ENCODE measurements around the gene C1QTNF6.

Gene C1QTNF6

GRCh38 chr22:37223965-37224551 lies 36.0 kb upstream of the C1QTNF6 start:
- DNase-seq = peak; percentile 80

GRCh38 chr22:37222440-37222971 lies 34.5 kb upstream of the C1QTNF6 start:
- peak; percentile 76 for DNase-seq

DNA sequence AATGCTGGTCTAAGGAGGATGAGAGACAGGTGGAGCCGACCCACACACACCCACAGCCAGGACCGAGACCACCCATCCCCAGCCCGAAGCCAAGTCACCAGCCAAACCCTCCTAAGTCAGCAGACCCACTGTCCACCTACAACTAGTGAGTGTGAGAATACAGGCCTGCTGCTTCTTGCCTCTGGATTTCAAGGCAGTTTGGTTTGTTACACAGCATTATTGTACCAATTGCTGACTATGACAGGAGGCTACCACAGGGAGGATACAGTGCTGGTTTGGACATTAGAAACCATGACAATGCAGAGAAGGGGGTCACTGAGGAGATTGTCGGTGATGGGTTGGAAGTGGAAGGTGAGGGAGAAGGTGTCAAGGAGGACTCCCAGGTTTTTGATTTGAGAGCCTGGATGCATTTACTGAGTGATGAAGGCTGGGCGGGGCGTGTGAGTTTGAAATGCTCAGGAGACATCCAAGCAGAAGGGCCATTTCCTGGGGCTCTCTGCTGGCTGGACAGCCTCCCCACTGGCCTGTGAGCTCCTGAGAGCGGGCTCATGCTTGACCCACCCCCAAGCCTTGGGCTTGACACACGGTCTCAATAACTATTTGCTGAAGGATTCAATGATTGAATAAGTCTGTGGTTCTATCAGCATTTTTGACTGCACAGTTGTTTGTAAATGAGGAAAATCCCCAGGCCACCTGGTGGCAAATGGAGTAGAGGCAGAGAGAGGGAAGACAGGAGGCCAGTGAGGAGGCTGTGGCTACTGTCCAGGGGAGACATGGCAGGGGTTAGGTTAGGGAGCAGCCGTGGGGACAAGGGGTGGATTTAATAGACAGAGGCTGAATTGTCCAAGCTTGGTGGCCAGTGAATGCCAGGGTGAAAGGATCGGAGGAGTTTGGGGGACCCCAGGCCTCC lies 33.6 kb upstream of the C1QTNF6 start:
- no peak for DNase-seq

DNA sequence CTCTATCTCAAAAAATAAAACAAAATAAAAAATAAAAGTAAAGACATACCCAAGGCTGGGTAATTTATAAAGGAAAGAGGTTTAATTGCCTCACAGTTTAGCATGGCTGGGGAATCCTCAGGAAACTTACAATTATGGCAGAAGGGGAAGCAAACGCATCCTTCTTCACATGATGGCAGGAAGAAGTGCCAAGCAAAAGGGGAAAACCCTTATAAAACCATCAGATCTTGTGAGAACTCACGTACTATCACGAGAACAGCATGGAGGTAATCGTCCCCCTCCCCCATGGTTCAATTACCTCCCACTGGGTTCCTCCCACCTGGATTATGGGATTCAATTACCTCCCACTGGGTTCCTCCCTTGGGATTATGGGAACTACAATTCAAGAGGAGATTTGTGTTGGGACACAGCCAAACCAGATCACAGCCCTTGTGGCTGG lies 32.5 kb upstream of the C1QTNF6 start:
- DNase-seq = no peak

DNA sequence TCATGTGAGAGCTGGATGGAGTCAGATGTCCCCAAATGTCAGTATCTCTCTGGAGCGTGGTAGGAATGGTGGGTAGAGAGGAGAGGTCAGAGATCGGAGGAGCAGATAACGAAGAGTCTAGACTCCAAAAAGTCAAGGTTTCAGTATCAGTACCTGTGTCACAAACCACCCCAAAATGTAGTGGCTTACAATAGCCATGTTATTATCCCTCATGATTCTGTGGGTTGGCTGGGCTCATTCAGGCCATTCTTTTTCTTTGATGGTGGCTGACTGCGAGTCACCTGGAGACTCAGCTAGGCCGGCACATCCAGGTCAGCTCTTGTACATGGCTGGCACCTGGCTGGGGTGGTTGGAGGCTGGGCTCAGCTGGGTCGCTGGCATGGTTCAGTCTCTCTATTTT lies 31.5 kb upstream of the C1QTNF6 start:
- DNase-seq = no peak

DNA sequence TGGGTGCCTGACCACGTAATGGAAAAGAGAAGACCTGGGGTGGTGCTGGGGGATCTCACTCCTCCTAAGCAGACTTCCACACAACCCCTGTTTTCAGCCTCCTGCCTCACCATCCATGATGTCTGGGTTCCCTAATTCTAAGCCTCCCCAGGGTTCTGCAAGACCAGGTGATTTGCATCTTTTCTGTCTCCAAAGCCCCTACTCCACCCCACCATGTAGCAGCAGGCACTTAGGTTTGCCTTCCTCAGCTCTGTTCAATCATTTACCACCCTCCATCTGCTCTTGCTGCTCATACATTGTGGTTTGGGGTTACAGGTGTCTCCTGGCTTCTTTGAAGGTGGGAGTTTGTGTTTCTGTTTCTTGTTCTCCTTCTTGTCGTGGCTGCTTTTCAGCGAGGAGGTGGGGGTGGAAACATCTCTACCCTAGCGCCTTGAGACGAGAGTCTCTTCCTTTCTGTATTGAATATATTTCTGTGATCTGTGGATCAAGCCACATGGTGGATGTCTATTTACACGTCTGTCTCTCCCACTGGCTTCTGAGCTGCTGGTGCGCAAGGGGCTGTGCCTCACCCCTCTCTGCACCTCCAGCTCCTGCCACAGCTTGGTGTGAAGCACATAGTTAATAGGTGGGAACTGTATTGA lies 30.8 kb upstream of the C1QTNF6 start:
- peak; percentile 80 for DNase-seq

- no peak for DNase-seq
Observed at GRCh38 chr22:37218399-37218770, 30.3 kb upstream of the C1QTNF6 start.

DNA sequence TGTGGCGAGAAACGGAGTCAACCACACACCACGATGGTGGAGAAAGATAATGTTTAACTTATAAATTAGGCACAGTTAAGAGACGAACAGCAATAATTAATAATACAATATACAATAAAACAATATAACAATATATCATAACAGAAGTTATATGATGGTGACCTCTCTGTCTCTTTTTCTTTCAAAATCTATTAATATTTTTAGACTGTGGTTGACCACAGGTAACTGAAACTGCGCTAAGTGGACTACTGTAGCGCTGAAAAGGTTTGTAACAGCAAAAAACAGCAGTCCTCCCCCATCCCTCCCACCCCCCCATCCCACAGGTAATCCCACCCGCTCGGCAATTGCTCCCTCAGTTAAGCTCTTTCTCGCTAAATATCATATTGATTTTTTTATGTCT lies 27.8 kb upstream of the C1QTNF6 start:
- DNase-seq = no peak

DNA sequence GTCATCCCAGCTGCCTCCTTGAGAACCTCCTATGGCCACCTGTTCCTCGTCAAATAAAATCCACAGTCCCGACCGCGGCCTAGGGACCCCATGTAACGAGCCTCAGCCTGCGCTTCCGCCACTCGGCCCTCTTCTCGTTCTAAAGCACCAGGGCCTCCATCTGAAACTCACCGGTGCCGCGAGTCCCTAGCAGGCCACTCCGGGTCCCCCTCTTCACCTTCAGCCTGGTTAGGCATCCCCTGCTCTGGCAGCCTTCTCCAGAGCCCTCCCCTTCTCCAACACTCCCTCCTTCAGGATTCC lies 26.6 kb upstream of the C1QTNF6 start:
- DNase-seq = no peak

- no peak for DNase-seq
Observed at GRCh38 chr22:37213941-37214730, 26.1 kb upstream of the C1QTNF6 start.

- no peak for DNase-seq
Observed at GRCh38 chr22:37213218-37213855, 25.3 kb upstream of the C1QTNF6 start.

DNA sequence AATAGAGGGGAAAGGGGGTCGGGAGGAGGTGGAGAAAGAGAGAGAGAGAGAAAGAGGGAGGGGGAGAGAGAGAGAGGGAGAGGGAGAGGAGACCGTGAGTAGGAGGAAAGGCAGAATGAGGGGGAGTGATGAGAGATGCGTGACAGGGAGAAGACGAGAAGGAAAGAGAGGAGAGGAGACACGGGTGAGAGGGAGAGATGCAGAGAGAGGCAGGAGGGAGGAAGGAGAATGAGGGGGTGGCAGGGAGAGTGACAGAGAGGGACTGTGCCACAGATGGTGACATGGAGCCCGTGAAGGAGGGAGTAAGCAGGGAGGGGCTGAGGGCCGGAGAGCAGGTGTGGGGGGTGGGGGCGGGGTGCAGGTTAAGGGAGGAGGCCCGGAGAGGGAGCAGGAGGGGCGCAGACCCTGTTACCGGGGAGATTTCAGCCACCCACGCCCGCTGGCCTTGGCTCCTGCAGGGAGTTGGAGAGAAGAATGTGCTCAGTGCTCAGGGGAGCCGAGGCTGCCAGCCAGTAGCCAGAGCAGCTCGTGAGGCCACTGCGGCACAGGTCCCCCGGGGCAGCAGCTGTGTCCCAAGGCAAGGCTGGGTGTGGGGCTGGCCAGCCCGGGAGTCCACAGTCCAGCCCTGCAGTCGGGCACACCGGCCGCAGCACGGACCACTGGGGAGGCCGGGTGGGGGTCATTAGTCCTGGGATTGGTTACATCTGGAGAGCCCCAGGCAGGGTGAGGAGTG lies 24.3 kb upstream of the C1QTNF6 start, which contains the start of gene SSTR3:
TSS of gene SSTR3 (minus strand) at position 304 of the 733 bp plus-strand sequence. CDS start 4,674 bp downstream, outside the sequence.
- DNase-seq = no peak

- DNase-seq = no peak
Observed at GRCh38 chr22:37211866-37212173, 23.8 kb upstream of the C1QTNF6 start.

DNA sequence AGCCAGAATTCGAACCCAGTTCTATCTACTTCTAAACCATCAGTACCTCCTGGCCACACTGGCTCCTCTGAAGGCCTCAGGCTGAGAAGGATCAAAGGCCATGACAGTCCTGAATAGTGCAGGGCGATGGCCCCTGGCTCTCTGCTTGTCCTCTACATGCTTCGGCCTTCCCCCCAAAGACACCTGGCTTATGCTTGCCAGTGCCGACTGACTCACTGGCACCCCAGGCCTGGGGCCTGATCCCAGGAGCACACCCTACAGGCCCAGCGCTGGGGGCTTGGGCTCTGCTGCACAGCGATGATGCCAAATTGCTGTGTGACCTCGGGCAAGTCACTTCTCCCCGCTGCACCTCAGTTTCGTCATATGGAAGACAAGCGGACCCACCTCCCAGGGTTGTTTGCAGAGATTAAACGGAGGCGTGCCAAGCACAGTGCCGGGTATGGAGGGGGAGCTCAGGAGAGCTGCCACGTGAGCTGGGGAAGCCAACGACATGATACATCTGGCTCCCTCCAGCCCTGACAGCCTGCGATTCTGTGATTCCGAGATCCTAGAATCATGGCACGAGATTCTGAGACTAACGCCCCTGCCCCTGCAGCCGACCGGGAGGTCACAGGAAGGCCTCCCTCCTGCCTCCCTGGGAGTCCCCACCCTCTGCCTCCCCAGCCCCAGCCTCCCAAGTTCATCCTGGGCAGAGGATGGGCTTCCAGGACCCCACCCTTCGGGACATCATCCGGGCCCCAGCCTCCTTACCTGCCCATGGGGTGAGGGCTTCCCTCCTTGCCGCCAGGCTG lies 23.2 kb upstream of the C1QTNF6 start:
- DNase-seq = no peak

DNA sequence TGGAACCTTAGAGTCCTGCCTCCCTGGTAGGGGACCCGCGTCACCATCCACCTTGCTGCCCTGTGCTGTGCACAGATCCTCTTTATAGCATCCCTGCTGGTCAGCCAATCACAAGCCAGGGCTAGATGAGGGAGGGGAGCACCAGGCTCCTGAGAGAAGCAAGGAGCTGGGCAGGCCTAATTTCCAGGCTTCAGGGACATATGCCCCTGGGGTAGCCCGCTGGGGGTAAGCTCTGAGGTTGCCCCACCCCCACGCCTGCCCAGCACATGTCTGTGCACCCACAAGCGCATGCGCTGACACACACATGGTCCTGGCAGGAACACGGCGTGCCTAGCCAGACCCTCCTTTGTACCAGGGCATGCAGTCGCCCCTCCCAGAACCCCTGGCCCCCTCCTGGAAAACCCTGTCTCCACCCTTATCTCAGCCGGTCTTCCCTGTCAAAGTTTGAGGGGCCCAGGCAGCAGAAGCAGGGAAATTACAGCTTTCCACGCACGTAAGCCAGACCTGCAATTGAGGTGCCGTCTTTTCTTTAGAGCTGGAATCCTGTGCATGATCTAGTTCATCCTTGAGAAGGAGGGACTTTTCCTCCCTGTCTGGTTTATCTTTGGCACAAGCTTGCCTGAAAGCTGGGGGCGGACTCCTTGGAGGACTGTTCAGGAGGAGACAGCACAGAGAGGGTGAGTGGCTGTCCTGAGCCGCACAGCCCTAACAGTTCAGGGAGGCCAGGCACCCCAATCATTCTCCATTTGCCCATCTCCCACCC lies 22.2 kb upstream of the C1QTNF6 start:
- DNase-seq = no peak

- no peak for DNase-seq
Observed at GRCh38 chr22:37209140-37209845, 21.2 kb upstream of the C1QTNF6 start.

GRCh38 chr22:37208401-37209139 lies 20.5 kb upstream of the C1QTNF6 start:
- no peak for DNase-seq

- no peak for DNase-seq
Observed at GRCh38 chr22:37207981-37208380, 19.9 kb upstream of the C1QTNF6 start.

Measured in activated CD8-positive, alpha-beta memory T cell treated with anti-CD3 and anti-CD28 coated beads for 24 hours (primary cell).